ENCODE results near the gene CFAP221. TPM values are rescaled to one million over a fixed set of nuclear protein-coding genes. Genes with fewer than 3 reads are reported as not detected.

The CFAP221 gene
- total RNA-seq, 2 donors from 2014 or later, result not detected

GRCh38 chr2:119694845-119695521, 150.7 kb downstream of the CFAP221 start:
- Mint-ChIP-seq H3K27ac (no peak overlapping the region), H3K4me1 (peaks cover 24% of the 10 kb centered on the region), H3K36me3 (ENCODE audit: low read depth) (no peaks in the 10 kb centered on the region), H3K4me3 (peak overlapping the region; percentile 26), H3K9me3 (no peaks in the 10 kb centered on the region), H3K27me3 (no peaks in the 10 kb centered on the region)
- peak; percentile 6 for ATAC-seq (replicated peaks)

GRCh38 chr2:119696005-119696404, 151.8 kb downstream of the CFAP221 start:
- Mint-ChIP-seq H3K36me3 (ENCODE audit: low read depth) (no peaks in the 10 kb centered on the region), H3K4me1 (peaks cover 24% of the 10 kb centered on the region), H3K4me3 (no peak overlapping the region), H3K27ac (no peak overlapping the region), H3K27me3 (no peaks in the 10 kb centered on the region), H3K9me3 (no peaks in the 10 kb centered on the region)
- ATAC-seq (replicated peaks), result no peak

- Mint-ChIP-seq H3K27me3 (no peaks in the 10 kb centered on the region), H3K36me3 (ENCODE audit: low read depth) (no peaks in the 10 kb centered on the region), H3K9me3 (no peaks in the 10 kb centered on the region), H3K27ac (no peak overlapping the region), H3K4me1 (peaks cover 24% of the 10 kb centered on the region), H3K4me3 (no peak overlapping the region)
- no peak for ATAC-seq (replicated peaks)
These were observed 152.3 kb downstream of the CFAP221 start for GRCh38 chr2:119696494-119697030.

DNA sequence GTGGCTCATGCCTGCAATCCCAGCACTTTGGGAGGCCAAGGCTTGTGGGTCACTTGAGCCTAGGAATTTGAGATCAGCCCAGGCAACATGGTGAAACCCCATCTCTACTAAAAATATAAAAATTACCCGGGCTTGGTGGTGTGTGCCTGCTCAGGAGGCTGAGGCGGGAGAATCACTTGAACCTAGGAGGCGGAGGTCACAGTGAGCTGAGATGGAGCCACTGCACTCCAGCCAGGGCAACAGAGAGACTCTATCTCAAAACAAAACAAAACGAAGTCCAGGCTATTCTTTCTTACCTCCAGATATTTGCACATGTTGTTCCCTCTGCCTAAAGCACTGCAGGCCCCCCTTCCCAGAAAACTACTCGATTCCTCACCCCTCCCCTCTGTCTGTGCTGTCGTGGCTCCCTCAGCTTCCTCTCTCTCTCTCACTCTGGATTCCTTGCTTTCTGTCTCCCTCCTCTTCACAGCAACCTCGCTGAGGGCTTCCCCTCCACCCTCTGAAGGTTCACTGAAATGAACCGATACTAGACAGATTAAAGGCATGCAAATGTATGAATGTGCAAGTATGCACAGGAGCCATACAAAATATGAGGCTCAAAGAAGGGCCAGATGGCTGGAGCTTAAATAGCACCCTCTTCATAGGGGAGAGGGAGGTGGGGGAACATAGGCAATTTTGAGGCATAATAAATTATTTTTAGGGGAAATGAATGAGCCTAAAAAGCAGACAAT, 153.2 kb downstream of the CFAP221 start:
- Mint-ChIP-seq H3K27me3 (no peaks in the 10 kb centered on the region), H3K4me1 (peaks cover 24% of the 10 kb centered on the region), H3K27ac (peak overlapping the region; percentile 29), H3K36me3 (ENCODE audit: low read depth) (no peaks in the 10 kb centered on the region), H3K4me3 (peak overlapping the region; percentile 51), H3K9me3 (no peaks in the 10 kb centered on the region)
- peak; percentile 87 for ATAC-seq (replicated peaks)

DNA sequence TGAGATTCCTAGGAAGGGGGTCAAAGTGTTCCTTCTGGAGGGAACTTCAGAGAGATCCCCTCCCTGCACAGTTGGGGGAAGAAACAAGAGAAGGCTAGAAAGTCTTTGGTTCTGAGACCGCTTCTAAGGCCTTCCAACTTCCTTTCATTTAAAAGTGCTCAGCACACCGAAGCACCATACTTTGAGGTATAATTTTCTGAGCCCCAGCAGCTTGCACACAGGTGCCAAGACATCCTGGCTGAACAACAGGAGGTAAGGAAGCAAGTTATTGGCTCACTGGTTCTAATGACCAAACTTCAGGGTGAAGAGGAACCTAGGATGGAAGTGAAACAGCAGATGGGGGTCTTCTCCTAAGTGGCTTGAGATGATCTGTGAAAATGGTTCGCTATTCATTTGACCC, 154.0 kb downstream of the CFAP221 start:
- Mint-ChIP-seq H3K27me3 (no peaks in the 10 kb centered on the region), H3K36me3 (ENCODE audit: low read depth) (no peaks in the 10 kb centered on the region), H3K4me3 (peak overlapping the region; percentile 51)

GRCh38 chr2:119699016-119699606, 154.9 kb downstream of the CFAP221 start:
- no peak overlapping the region for H3K4me3 Mint-ChIP-seq
- ATAC-seq (replicated peaks), result no peak
- no peaks in the 10 kb centered on the region for H3K9me3 Mint-ChIP-seq
- no peaks in the 10 kb centered on the region for H3K36me3 Mint-ChIP-seq (ENCODE audit: low read depth)
- H3K4me1 Mint-ChIP-seq, result peaks cover 24% of the 10 kb centered on the region
- no peaks in the 10 kb centered on the region for H3K27me3 Mint-ChIP-seq
- H3K27ac Mint-ChIP-seq, result no peak overlapping the region

More for the DNA sequence above, 154.0 kb downstream of the CFAP221 start:
- Mint-ChIP-seq H3K27ac (no peak overlapping the region), H3K9me3 (no peaks in the 10 kb centered on the region), H3K4me1 (peaks cover 24% of the 10 kb centered on the region)
- ATAC-seq (replicated peaks), result no peak

- H3K36me3 Mint-ChIP-seq (ENCODE audit: low read depth), result no peaks in the 10 kb centered on the region
- H3K4me3 Mint-ChIP-seq, result no peak overlapping the region
- H3K27me3 Mint-ChIP-seq, result no peaks in the 10 kb centered on the region
- no peak for ATAC-seq (replicated peaks)
- H3K9me3 Mint-ChIP-seq, result no peaks in the 10 kb centered on the region
- peaks cover 22% of the 10 kb centered on the region for H3K4me1 Mint-ChIP-seq
- H3K27ac Mint-ChIP-seq, result no peak overlapping the region
These were observed 156.6 kb downstream of the CFAP221 start for GRCh38 chr2:119700866-119701265.

DNA sequence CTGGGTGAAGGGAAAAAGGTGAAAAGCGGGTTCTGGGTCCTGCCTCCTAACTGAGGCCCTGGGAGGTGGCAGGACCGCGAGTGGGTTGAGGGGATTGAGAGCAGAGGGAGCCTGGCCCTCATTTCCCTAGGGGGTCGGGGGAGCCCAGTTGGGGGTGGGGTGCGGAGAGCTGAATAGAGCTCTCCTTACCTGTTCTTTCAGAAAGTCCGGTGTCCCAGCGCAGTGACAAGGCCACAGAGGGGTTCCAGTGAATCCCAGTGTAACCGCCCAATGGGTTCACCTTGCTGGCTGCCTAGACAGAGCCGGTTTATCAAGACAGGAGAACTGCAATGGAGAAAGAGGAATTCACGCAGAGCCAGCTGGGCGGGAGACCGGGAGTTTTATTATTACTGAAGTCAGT, 157.1 kb downstream of the CFAP221 start:
- no peak overlapping the region for H3K4me3 Mint-ChIP-seq
- no peaks in the 10 kb centered on the region for H3K36me3 Mint-ChIP-seq (ENCODE audit: low read depth)
- no peaks in the 10 kb centered on the region for H3K9me3 Mint-ChIP-seq
- H3K27me3 Mint-ChIP-seq, result no peaks in the 10 kb centered on the region
- H3K4me1 Mint-ChIP-seq, result peaks cover 21% of the 10 kb centered on the region
- no peak for ATAC-seq (replicated peaks)
- no peak overlapping the region for H3K27ac Mint-ChIP-seq

GRCh38 chr2:119702203-119702917, 158.1 kb downstream of the CFAP221 start:
- Mint-ChIP-seq H3K4me3 (peak overlapping the region; percentile 69), H3K4me1 (peaks cover 17% of the 10 kb centered on the region), H3K27me3 (no peaks in the 10 kb centered on the region), H3K27ac (no peak overlapping the region), H3K36me3 (ENCODE audit: low read depth) (no peaks in the 10 kb centered on the region), H3K9me3 (no peaks in the 10 kb centered on the region)
- ATAC-seq (replicated peaks), result no peak

- peak overlapping the region; percentile 87 for H3K27ac Mint-ChIP-seq
- H3K4me3 Mint-ChIP-seq, result peak overlapping the region; percentile 69
- H3K9me3 Mint-ChIP-seq, result no peaks in the 10 kb centered on the region
- no peaks in the 10 kb centered on the region for H3K27me3 Mint-ChIP-seq
- no peaks in the 10 kb centered on the region for H3K36me3 Mint-ChIP-seq (ENCODE audit: low read depth)
- H3K4me1 Mint-ChIP-seq, result peaks cover 12% of the 10 kb centered on the region
- ATAC-seq (replicated peaks), result peak; percentile 52
These were observed 158.7 kb downstream of the CFAP221 start for GRCh38 chr2:119702918-119703401.

GRCh38 chr2:119703526-119703925, 159.3 kb downstream of the CFAP221 start:
- peak overlapping the region; percentile 69 for H3K4me3 Mint-ChIP-seq
- peaks cover 18% of the 10 kb centered on the region for H3K4me1 Mint-ChIP-seq
- ATAC-seq (replicated peaks), result no peak
- no peaks in the 10 kb centered on the region for H3K27me3 Mint-ChIP-seq
- H3K27ac Mint-ChIP-seq, result peak overlapping the region; percentile 87
- no peaks in the 10 kb centered on the region for H3K9me3 Mint-ChIP-seq
- H3K36me3 Mint-ChIP-seq (ENCODE audit: low read depth), result no peaks in the 10 kb centered on the region

- Mint-ChIP-seq H3K36me3 (ENCODE audit: low read depth) (no peaks in the 10 kb centered on the region), H3K27me3 (no peaks in the 10 kb centered on the region), H3K4me3 (peak overlapping the region; percentile 69), H3K27ac (peak overlapping the region; percentile 87), H3K9me3 (no peaks in the 10 kb centered on the region), H3K4me1 (peaks cover 20% of the 10 kb centered on the region)
- ATAC-seq (replicated peaks), result peak; percentile 90
These were observed 160.4 kb downstream of the CFAP221 start for GRCh38 chr2:119704670-119705120.

DNA sequence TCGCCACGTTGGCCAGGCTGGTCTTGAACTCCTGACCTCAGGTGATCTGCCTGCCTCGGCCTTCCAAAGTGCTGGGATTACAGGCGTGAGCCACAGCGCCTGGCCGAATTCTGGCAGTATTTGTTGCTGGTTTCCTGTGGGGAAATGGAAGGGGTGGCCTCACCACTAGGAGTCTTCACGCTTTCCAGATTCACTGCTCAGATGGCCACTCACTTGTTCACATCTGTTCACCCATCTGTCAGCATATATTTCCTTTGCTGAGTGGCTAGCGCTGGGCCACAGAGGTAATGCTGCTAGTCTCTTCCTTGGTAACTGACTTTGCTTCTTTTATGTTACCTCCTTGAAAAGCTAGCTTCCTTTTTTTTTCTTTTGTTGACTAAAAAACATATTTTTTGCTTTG, 162.0 kb downstream of the CFAP221 start:
- Mint-ChIP-seq H3K4me1 (peaks cover 20% of the 10 kb centered on the region), H3K27ac (no peak overlapping the region), H3K27me3 (no peaks in the 10 kb centered on the region), H3K4me3 (no peak overlapping the region), H3K9me3 (no peaks in the 10 kb centered on the region), H3K36me3 (ENCODE audit: low read depth) (no peaks in the 10 kb centered on the region)
- ATAC-seq (replicated peaks), result no peak
